SK-N-SH treated with all-trans-retinoic acid at 6 μM for 48 hours (cell line): ENCODE data around the gene EMILIN2.

ENCODE experiments used
- ATAC-seq: fragments of 200-7000 bp; cut with Tn5 transposase; 3 replicates; pipeline ENCODE4 v1.9.1; 2020; ENCODE audit warnings: mild to moderate bottlenecking, moderate library complexity
- ARNTL ChIP-seq: fragments of 450-650 bp; formaldehyde crosslinking; IDR thresholded peaks from 2 replicates; pipeline ENCODE4 v1.5.0; 2020; ENCODE audit warnings: low read depth, mild to moderate bottlenecking, moderate library complexity, borderline replicate concordance
- BACH2 ChIP-seq: fragments of 250-450 bp; sonication (Bioruptor Pico); IDR thresholded peaks from 2 replicates; pipeline ENCODE4 v1.9.0; 2021; ENCODE audit warnings: mild to moderate bottlenecking, borderline replicate concordance
- CSDC2 ChIP-seq: fragments of 250-450 bp; sonication (Bioruptor Pico); IDR thresholded peaks from 2 replicates; pipeline ENCODE4 v1.5.0; 2020; ENCODE audit warnings: mild to moderate bottlenecking, moderate library complexity
- ESRRG ChIP-seq: fragments of 250-450 bp; sonication (Bioruptor Pico); IDR thresholded peaks from 2 replicates; pipeline ENCODE4 v1.6.1; 2021; ENCODE audit warnings: mild to moderate bottlenecking
- GLIS3 ChIP-seq: fragments of 250-450 bp; sonication (Bioruptor Pico); IDR thresholded peaks from 2 replicates; pipeline ENCODE4 v1.5.0; 2020; ENCODE audit warnings: mild to moderate bottlenecking, moderate library complexity
- ISL1 ChIP-seq: fragments of 250-450 bp; sonication (Bioruptor Pico); IDR thresholded peaks from 2 replicates; pipeline ENCODE4 v2.1.2; 2022; ENCODE audit warnings: mild to moderate bottlenecking, moderate library complexity
- OSR1 ChIP-seq: fragments of 250-450 bp; sonication (Bioruptor Pico); IDR thresholded peaks from 2 replicates; pipeline ENCODE4 v1.8.0; 2022; ENCODE audit warnings: moderate library complexity, mild to moderate bottlenecking, inconsistent platforms
- PATZ1 ChIP-seq: fragments of 250-450 bp; sonication (Bioruptor Pico); IDR thresholded peaks from 2 replicates; pipeline ENCODE4 v1.8.0; 2020; ENCODE audit warnings: mild to moderate bottlenecking, moderate library complexity, borderline replicate concordance
- POU6F1 ChIP-seq: fragments of 250-450 bp; sonication (Bioruptor Pico); IDR thresholded peaks from 2 replicates; pipeline ENCODE4 v1.8.0; 2021; ENCODE audit warnings: low read depth, mild to moderate bottlenecking, moderate library complexity, borderline replicate concordance
- PPARA ChIP-seq: fragments of 250-450 bp; sonication (Bioruptor Pico); IDR thresholded peaks from 2 replicates; pipeline ENCODE4 v1.5.0; 2020; ENCODE audit warnings: mild to moderate bottlenecking, borderline replicate concordance
- RARB ChIP-seq: fragments of 250-450 bp; sonication (Bioruptor Pico); IDR thresholded peaks from 2 replicates; pipeline ENCODE4 v1.8.0; 2021; ENCODE audit warnings: mild to moderate bottlenecking, moderate library complexity
- SNAI2 ChIP-seq: fragments of 250-450 bp; sonication (Bioruptor Pico); IDR thresholded peaks from 2 replicates; pipeline ENCODE4 v1.5.0; 2020; ENCODE audit warnings: mild to moderate bottlenecking, moderate library complexity
- TCF4 ChIP-seq: fragments of 250-450 bp; sonication (Bioruptor Pico); IDR thresholded peaks from 2 replicates; pipeline ENCODE4 v1.8.0; 2021; ENCODE audit warnings: mild to moderate bottlenecking, moderate library complexity, borderline replicate concordance
- TOX ChIP-seq: fragments of 250-450 bp; sonication (Bioruptor Pico); IDR thresholded peaks from 2 replicates; pipeline ENCODE4 v1.8.0; 2021; ENCODE audit warnings: mild to moderate bottlenecking, moderate library complexity, borderline replicate concordance
- ZC3H10 ChIP-seq: fragments of 250-450 bp; sonication (Bioruptor Pico); IDR thresholded peaks from 2 replicates; pipeline ENCODE4 v1.5.1; 2021; ENCODE audit warnings: mild to moderate bottlenecking, moderate library complexity
- ZFP30 ChIP-seq: fragments of 450-650 bp; formaldehyde crosslinking; IDR thresholded peaks from 2 replicates; pipeline ENCODE4 v1.5.0; 2022; ENCODE audit warnings: mild to moderate bottlenecking, moderate library complexity
- ZNF565 ChIP-seq: fragments of 450-650 bp; formaldehyde crosslinking; conservative IDR thresholded peaks from 2 replicates; pipeline ENCODE4 v1.5.0; 2020; ENCODE audit warnings: low read depth, mild to moderate bottlenecking, moderate library complexity
- ZNF70 ChIP-seq: fragments of 450-650 bp; formaldehyde crosslinking; IDR thresholded peaks from 2 replicates; pipeline ENCODE4 v1.5.0; 2020; ENCODE audit warnings: mild to moderate bottlenecking, moderate library complexity
- TF ChIP-seq, protein P1 (sequence below): fragments of 250-450 bp; sonication (Bioruptor Pico); IDR thresholded peaks from 2 replicates; pipeline ENCODE4 v1.5.1; 2020; ENCODE audit warnings: low read depth, mild to moderate bottlenecking, moderate library complexity
- TF ChIP-seq, protein P2 (sequence below): fragments of 250-450 bp; sonication (Bioruptor Pico); IDR thresholded peaks from 2 replicates; pipeline ENCODE4 v1.5.0; 2020; ENCODE audit warnings: mild to moderate bottlenecking, moderate library complexity
- TF ChIP-seq, protein P3 (sequence below): fragments of 250-450 bp; sonication (Bioruptor Pico); IDR thresholded peaks from 2 replicates; pipeline ENCODE4 v1.5.1; 2021; ENCODE audit warnings: mild to moderate bottlenecking, moderate library complexity

Gene EMILIN2

DNA sequence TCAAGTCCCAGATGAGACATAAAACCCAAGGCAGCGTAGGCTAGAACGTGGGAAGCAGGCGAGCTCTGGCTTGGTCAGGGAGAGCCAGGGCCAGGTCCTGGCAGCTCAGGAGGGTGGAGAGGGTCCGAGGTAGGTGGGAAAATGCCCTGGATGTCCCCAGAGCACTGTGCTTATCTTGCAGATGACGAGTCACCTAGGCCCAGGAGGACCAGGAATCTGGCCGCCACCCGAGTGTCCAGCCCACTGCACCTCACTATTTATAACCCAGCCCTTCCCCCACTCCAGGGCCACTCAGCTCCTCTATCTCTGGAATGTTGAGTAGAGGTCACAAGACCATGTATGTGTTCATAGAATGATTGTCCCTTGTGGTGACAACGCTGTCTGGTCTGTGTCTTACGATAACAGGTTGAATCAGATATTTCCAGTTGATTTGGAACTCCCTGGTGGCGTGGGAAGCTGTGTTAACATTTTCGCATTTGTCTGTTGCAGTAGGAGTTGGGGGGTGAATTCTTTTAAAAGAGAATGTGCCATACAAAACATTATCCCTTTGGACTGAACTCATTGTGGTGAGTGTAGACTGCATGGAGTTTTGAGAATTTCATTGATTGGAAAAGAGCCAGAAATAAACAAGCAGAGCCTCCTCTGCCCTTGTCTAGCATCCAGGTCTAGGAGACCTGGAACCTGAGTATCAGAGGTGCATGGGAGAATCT is 47.5 kb downstream of the EMILIN2 start:
- no peak for ATAC-seq
- TF ChIP-seq, protein P1, sequence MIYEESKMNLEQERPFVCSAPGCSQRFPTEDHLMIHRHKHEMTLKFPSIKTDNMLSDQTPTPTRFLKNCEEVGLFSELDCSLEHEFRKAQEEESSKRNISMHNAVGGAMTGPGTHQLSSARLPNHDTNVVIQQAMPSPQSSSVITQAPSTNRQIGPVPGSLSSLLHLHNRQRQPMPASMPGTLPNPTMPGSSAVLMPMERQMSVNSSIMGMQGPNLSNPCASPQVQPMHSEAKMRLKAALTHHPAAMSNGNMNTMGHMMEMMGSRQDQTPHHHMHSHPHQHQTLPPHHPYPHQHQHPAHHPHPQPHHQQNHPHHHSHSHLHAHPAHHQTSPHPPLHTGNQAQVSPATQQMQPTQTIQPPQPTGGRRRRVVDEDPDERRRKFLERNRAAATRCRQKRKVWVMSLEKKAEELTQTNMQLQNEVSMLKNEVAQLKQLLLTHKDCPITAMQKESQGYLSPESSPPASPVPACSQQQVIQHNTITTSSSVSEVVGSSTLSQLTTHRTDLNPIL (CRISPR knock-in tag), result no peak
- TF ChIP-seq ESRRG, result no peak
- no peak for TF ChIP-seq ZNF565 (CRISPR knock-in tag)
- TF ChIP-seq TOX (CRISPR knock-in tag), result no peak
- TF ChIP-seq TCF4, result no peak
- TF ChIP-seq PATZ1 (CRISPR knock-in tag), result no peak
- TF ChIP-seq, protein P2, sequence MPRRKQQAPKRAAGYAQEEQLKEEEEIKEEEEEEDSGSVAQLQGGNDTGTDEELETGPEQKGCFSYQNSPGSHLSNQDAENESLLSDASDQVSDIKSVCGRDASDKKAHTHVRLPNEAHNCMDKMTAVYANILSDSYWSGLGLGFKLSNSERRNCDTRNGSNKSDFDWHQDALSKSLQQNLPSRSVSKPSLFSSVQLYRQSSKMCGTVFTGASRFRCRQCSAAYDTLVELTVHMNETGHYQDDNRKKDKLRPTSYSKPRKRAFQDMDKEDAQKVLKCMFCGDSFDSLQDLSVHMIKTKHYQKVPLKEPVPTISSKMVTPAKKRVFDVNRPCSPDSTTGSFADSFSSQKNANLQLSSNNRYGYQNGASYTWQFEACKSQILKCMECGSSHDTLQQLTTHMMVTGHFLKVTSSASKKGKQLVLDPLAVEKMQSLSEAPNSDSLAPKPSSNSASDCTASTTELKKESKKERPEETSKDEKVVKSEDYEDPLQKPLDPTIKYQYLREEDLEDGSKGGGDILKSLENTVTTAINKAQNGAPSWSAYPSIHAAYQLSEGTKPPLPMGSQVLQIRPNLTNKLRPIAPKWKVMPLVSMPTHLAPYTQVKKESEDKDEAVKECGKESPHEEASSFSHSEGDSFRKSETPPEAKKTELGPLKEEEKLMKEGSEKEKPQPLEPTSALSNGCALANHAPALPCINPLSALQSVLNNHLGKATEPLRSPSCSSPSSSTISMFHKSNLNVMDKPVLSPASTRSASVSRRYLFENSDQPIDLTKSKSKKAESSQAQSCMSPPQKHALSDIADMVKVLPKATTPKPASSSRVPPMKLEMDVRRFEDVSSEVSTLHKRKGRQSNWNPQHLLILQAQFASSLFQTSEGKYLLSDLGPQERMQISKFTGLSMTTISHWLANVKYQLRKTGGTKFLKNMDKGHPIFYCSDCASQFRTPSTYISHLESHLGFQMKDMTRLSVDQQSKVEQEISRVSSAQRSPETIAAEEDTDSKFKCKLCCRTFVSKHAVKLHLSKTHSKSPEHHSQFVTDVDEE (CRISPR knock-in tag), result no peak
- TF ChIP-seq POU6F1 (CRISPR knock-in tag), result no peak
- TF ChIP-seq OSR1, result no peak
- no peak for TF ChIP-seq GLIS3 (CRISPR knock-in tag)
- no peak for TF ChIP-seq ISL1 (CRISPR knock-in tag)
- TF ChIP-seq, all 23 proteins: peak for 0

DNA sequence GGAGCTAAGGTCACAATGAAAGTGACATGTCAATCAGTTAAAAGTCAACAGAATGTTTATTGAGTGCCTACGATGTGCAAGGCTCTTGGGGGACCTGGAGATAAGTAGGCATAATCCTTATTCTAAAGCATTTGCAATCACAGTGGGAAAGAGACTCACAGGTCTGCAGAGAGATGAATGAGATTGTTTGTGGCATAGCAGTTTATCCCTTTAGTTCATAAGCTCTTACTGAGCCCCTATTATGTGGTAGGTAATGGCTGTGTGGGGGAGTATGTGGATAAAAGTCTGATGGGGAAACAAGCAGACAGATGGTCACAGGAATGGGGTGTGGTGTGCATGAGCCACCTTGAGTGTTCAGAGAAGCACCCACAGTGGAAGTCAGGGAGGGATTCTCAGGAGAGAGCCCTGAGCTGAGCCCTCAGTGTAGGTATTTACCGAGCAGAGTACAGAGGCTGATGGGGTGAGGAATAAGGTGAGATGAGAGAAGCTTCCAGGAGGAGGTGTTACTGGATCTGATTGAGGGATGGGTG is 48.1 kb downstream of the EMILIN2 start:
- TF ChIP-seq ARNTL (no peak), SNAI2 (no peak), RARB (CRISPR knock-in tag) (no peak), TCF4 (no peak)
- TF ChIP-seq, all 23 proteins: peak for 0
- no peak for ATAC-seq

DNA sequence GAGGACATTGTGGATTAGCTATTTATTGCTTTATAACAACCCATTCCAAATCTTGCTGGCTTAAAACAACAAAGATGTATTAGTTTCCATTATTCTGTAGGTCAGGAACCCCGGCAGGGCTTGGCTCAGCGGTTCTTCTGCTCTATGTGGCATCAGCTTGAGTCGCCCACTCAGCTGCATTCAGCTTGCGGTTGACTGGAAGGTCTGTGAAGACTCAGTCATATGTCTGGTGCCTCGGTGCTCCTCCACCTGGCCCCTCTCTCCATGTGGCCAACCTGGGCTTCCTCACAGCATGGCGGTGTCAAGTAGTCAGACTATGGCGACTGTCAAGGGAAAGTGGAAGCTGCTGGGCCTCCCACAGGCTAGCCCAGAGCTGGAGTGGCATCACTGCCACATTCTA is 48.6 kb downstream of the EMILIN2 start:
- TF ChIP-seq SNAI2, result no peak
- TF ChIP-seq ISL1 (CRISPR knock-in tag), result no peak
- no peak for TF ChIP-seq ZNF70
- TF ChIP-seq BACH2 (CRISPR knock-in tag), result no peak
- no peak for TF ChIP-seq ESRRG
- no peak for TF ChIP-seq ARNTL
- no peak for TF ChIP-seq ZFP30 (CRISPR knock-in tag)
- TF ChIP-seq CSDC2 (CRISPR knock-in tag), result no peak
- TF ChIP-seq RARB (CRISPR knock-in tag), result no peak
- TF ChIP-seq ZNF565 (CRISPR knock-in tag), result no peak
- TF ChIP-seq TOX (CRISPR knock-in tag), result no peak
- TF ChIP-seq OSR1, result no peak
- no peak for TF ChIP-seq TCF4
- TF ChIP-seq ZC3H10 (CRISPR knock-in tag), result no peak
- TF ChIP-seq PPARA (CRISPR knock-in tag), result no peak
- TF ChIP-seq, protein P3, sequence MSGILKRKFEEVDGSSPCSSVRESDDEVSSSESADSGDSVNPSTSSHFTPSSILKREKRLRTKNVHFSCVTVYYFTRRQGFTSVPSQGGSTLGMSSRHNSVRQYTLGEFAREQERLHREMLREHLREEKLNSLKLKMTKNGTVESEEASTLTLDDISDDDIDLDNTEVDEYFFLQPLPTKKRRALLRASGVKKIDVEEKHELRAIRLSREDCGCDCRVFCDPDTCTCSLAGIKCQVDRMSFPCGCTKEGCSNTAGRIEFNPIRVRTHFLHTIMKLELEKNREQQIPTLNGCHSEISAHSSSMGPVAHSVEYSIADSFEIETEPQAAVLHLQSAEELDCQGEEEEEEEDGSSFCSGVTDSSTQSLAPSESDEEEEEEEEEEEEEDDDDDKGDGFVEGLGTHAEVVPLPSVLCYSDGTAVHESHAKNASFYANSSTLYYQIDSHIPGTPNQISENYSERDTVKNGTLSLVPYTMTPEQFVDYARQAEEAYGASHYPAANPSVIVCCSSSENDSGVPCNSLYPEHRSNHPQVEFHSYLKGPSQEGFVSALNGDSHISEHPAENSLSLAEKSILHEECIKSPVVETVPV (CRISPR knock-in tag), result no peak
- TF ChIP-seq, protein P2 (CRISPR knock-in tag), result no peak
- ATAC-seq, result no peak
